IMR-90 (cell line): ENCODE data around the gene RNF19B. TPM values are rescaled to one million over a fixed set of nuclear protein-coding genes. Genes with fewer than 3 reads are reported as not detected.
A peak's percentile ranks its signal among the peaks of the same experiment; 100 is the strongest.

Experiments
- ATAC-seq: fragments of 200-7000 bp; cut with Tn5 transposase; 2 replicates; pipeline ENCODE4 v1.9.1; 2020; ENCODE audit warnings: low read depth, mild to moderate bottlenecking, moderate library complexity
- BruUV-seq: library from RNA; stranded (reverse); fragments of 400-500 nt; replicated peaks from 2 replicates; lab custom pipeline; 2021; lab: Mats Ljungman, UMichigan
- CTCF ChIA-PET: fragments of 300-600 bp; formaldehyde crosslinking; extraction: SDS; loops from one replicate; lab custom pipeline; 2021; ENCODE audit warnings: antibody characterized with exemption; lab: Yijun Ruan, JAX
- POLR2A ChIA-PET: fragments of 300-600 bp; sonication (Branson Sonifier 250); formaldehyde crosslinking; loops from one replicate; lab custom pipeline; 2022; ENCODE audit warnings: antibody characterized with exemption; ENCODE audit not compliant: unreplicated experiment; lab: Charles Lee
- DNase-seq: peaks from one replicate; pipeline ENCODE4 v3.0.0; 2013
- H2AFZ ChIP-seq: replicated peaks from 2 replicates; pipeline ENCODE3; 2013; ENCODE audit warnings: low read length, mild to moderate bottlenecking; ENCODE audit not compliant: poor library complexity
- H2AK5ac ChIP-seq: 2 replicates; pipeline ENCODE4 v1.6.1; 2013; ENCODE audit warnings: low read depth, low read length, inconsistent platforms
- H2AK9ac ChIP-seq: replicated peaks from 2 replicates; pipeline ENCODE3; 2013; ENCODE audit warnings: mild to moderate bottlenecking, low read depth, low read length, moderate library complexity; ENCODE audit not compliant: poor library complexity
- H2BK120ac ChIP-seq: 2 replicates; pipeline ENCODE4 v1.6.1; 2013; ENCODE audit warnings: low read depth, low read length, inconsistent platforms
- H2BK15ac ChIP-seq: 3 replicates; pipeline ENCODE4 v1.6.1; 2013; ENCODE audit warnings: low read depth, low read length, inconsistent platforms
- H2BK20ac ChIP-seq: 2 replicates; pipeline ENCODE4 v1.6.1; 2013; ENCODE audit warnings: low read depth, mild to moderate bottlenecking, inconsistent platforms, low read length, moderate library complexity
- H2BK5ac ChIP-seq: 2 replicates; pipeline ENCODE4 v1.6.1; 2013; ENCODE audit warnings: mild to moderate bottlenecking, low read depth, low read length, inconsistent platforms; ENCODE audit not compliant: poor library complexity, severe bottlenecking
- H3K14ac ChIP-seq: replicated peaks from 2 replicates; pipeline ENCODE4 v1.6.1; 2013; ENCODE audit warnings: low read depth, low read length, inconsistent platforms
- H3K18ac ChIP-seq: 2 replicates; pipeline ENCODE4 v1.6.1; 2013; ENCODE audit warnings: low read depth, low read length, control low read depth
- H3K23ac ChIP-seq: 2 replicates; pipeline ENCODE4 v1.6.1; 2013; ENCODE audit warnings: low read depth, low read length, inconsistent platforms
- H3K27ac ChIP-seq: 2 replicates; pipeline ENCODE4 v1.5.1; 2013; ENCODE audit warnings: mild to moderate bottlenecking, control low read depth, low read length; ENCODE audit not compliant: insufficient read depth
- H3K27me3 ChIP-seq: 2 replicates; pipeline ENCODE4 v1.6.1; 2013; ENCODE audit warnings: low read length; ENCODE audit not compliant: control insufficient read depth, insufficient read depth
- H3K36me3 ChIP-seq: 2 replicates; pipeline ENCODE4 v1.6.1; 2013; ENCODE audit warnings: low read length, mixed read lengths; ENCODE audit not compliant: control insufficient read depth, insufficient read depth
- H3K4ac ChIP-seq: 2 replicates; pipeline ENCODE4 v1.6.1; 2013; ENCODE audit warnings: low read depth, low read length, inconsistent platforms
- H3K4me1 ChIP-seq: 2 replicates; pipeline ENCODE4 v1.6.1; 2013; ENCODE audit warnings: low read length, mixed read lengths; ENCODE audit not compliant: control insufficient read depth, insufficient read depth
- H3K4me2 ChIP-seq: 2 replicates; pipeline ENCODE4 v1.6.1; 2013; ENCODE audit warnings: low read depth, mild to moderate bottlenecking, control low read depth, low read length, moderate library complexity
- H3K4me3 ChIP-seq: 2 replicates; pipeline ENCODE4 v1.5.1; 2013; ENCODE audit warnings: low read depth, mild to moderate bottlenecking, control low read depth, low read length, moderate library complexity; ENCODE audit not compliant: insufficient read depth
- H3K56ac ChIP-seq: 2 replicates; pipeline ENCODE4 v1.6.1; 2013; ENCODE audit warnings: low read length, inconsistent platforms; ENCODE audit not compliant: insufficient read depth; ENCODE audit errors: extremely low read depth
- H3K79me1 ChIP-seq, 2 experiments: 2 replicates each; pipeline ENCODE4 v1.6.1; 2013; ENCODE audit warnings: low read length in 2 of 2, inconsistent platforms in 1 of 2, low read depth in 1 of 2
- H3K9ac ChIP-seq: 2 replicates; pipeline ENCODE4 v1.6.1; 2013; ENCODE audit warnings: low read depth, low read length, control low read depth
- H3K9me1 ChIP-seq: 2 replicates; pipeline ENCODE4 v1.6.1; 2013; ENCODE audit warnings: low read length, inconsistent platforms; ENCODE audit not compliant: insufficient read depth
- H3K9me3 ChIP-seq: 2 replicates; pipeline ENCODE4 v1.6.1; 2013; ENCODE audit warnings: low read length; ENCODE audit not compliant: control insufficient read depth, insufficient read depth
- H4K20me1 ChIP-seq: 2 replicates; pipeline ENCODE4 v1.6.1; 2013; ENCODE audit warnings: low read length, inconsistent platforms; ENCODE audit not compliant: insufficient read depth
- H4K5ac ChIP-seq: 2 replicates; pipeline ENCODE4 v1.6.1; 2013; ENCODE audit warnings: mild to moderate bottlenecking, low read depth, low read length, control low read depth
- H4K8ac ChIP-seq, 2 experiments: 2 replicates each; pipeline ENCODE4 v1.6.1; 2013; ENCODE audit warnings: low read depth in 2 of 2, low read length in 2 of 2, control low read depth in 1 of 2, inconsistent platforms in 1 of 2
- H4K91ac ChIP-seq: 2 replicates; pipeline ENCODE4 v1.6.1; 2013; ENCODE audit warnings: low read depth, low read length, inconsistent platforms; ENCODE audit not compliant: insufficient read depth
- BHLHE40 ChIP-seq: fragments of 150-350 bp; IDR thresholded peaks from 2 replicates; pipeline ENCODE4 v1.6.1; 2016; ENCODE audit warnings: mild to moderate bottlenecking, low read depth, low read length
- CEBPB ChIP-seq: IDR thresholded peaks from 2 replicates; pipeline ENCODE4 v1.6.1; 2012; ENCODE audit warnings: low read depth, low read length, improper control_type of control experiment
- CHD1 ChIP-seq: IDR thresholded peaks from 2 replicates; pipeline ENCODE4 v1.6.1; 2012; ENCODE audit warnings: low read depth, low read length, improper control_type of control experiment
- FOS ChIP-seq: fragments of 150-350 bp; IDR thresholded peaks from 2 replicates; pipeline ENCODE4 v1.6.1; 2016; ENCODE audit warnings: low read depth, low read length
- MAFK ChIP-seq: IDR thresholded peaks from 2 replicates; pipeline ENCODE4 v1.6.1; 2012; ENCODE audit warnings: low read depth, low read length, improper control_type of control experiment
- MAZ ChIP-seq: IDR thresholded peaks from 2 replicates; pipeline ENCODE4 v1.6.1; 2012; ENCODE audit warnings: low read depth, mild to moderate bottlenecking, low read length, improper control_type of control experiment, moderate library complexity, borderline replicate concordance
- MXI1 ChIP-seq: IDR thresholded peaks from 2 replicates; pipeline ENCODE4 v1.6.1; 2012; ENCODE audit warnings: low read depth, mild to moderate bottlenecking, low read length, moderate library complexity, borderline replicate concordance
- POLR2A ChIP-seq: IDR thresholded peaks from 2 replicates; pipeline ENCODE4 v1.6.1; 2012; ENCODE audit warnings: mild to moderate bottlenecking, low read depth, low read length
- RAD21 ChIP-seq: IDR thresholded peaks from 2 replicates; pipeline ENCODE4 v1.6.1; 2012; ENCODE audit warnings: low read length, improper control_type of control experiment
- RFX5 ChIP-seq: IDR thresholded peaks from 2 replicates; pipeline ENCODE4 v1.8.0; 2012; ENCODE audit warnings: low read depth, mild to moderate bottlenecking, low read length, moderate library complexity
- SMC3 ChIP-seq: fragments of 150-350 bp; IDR thresholded peaks from 2 replicates; pipeline ENCODE4 v1.6.1; 2016; ENCODE audit warnings: low read depth, mild to moderate bottlenecking, antibody characterized with exemption, low read length, moderate library complexity
- WGBS, 2 experiments: methylation state at CpG; one replicate each; pipeline versions ENCODE4 v1.1.5 to v1.1.7; 2013; ENCODE audit warnings: missing lambda C conversion rate in 2 of 2; ENCODE audit not compliant: insufficient read length in 1 of 2; ENCODE audit errors: extremely low coverage in 2 of 2; 5-methylcytosine and 5-hydroxymethylcytosine counted together
- dilution Hi-C: fragments of 300-500 bp; cut with HindIII; formaldehyde crosslinking; loops from one replicate; pipeline ENCODE4 v1.14.3; 2018; ENCODE audit warnings: low sequenced_read_pairs; ENCODE audit not compliant: unreplicated experiment
- in situ Hi-C: fragments of 300-500 bp; cut with MboI; formaldehyde crosslinking; loops from 3 replicates; pipeline ENCODE4 v1.14.3; 2019; ENCODE audit warnings: low sequenced_read_pairs, inconsistent platforms, mixed read lengths
- intact Hi-C: fragments of 100-400 bp; cut with micrococcal nuclease; formaldehyde crosslinking; loops from 2 replicates; pipeline ENCODE4 v1.10.0; 2022
- polyA plus RNA-seq, 3 experiments: library from polyadenylated mRNA; depleted of rRNA; stranded (reverse); fragments of >200 nt; gene quantifications; 2 replicates each; pipeline ENCODE4 v1.2.3, GENCODE V29; 2012; ENCODE audit warnings: low replicate concordance in 1 of 3
- total RNA-seq: library from RNA; depleted of rRNA; stranded (reverse); fragments of >200 nt; gene quantifications from 2 replicates; pipeline ENCODE4 v1.2.3, GENCODE V29; 2012
- TF ChIP-seq, protein P1 (sequence below): fragments of 150-350 bp; IDR thresholded peaks from 2 replicates; pipeline ENCODE4 v1.6.1; 2016; ENCODE audit warnings: low read depth, mild to moderate bottlenecking, low read length, moderate library complexity, borderline replicate concordance

Gene RNF19B
- total and polyA plus RNA-seq, 2 of the 4 experiments (the other 2 are of a cell fraction): 10.0 to 11.6 TPM

DNA sequence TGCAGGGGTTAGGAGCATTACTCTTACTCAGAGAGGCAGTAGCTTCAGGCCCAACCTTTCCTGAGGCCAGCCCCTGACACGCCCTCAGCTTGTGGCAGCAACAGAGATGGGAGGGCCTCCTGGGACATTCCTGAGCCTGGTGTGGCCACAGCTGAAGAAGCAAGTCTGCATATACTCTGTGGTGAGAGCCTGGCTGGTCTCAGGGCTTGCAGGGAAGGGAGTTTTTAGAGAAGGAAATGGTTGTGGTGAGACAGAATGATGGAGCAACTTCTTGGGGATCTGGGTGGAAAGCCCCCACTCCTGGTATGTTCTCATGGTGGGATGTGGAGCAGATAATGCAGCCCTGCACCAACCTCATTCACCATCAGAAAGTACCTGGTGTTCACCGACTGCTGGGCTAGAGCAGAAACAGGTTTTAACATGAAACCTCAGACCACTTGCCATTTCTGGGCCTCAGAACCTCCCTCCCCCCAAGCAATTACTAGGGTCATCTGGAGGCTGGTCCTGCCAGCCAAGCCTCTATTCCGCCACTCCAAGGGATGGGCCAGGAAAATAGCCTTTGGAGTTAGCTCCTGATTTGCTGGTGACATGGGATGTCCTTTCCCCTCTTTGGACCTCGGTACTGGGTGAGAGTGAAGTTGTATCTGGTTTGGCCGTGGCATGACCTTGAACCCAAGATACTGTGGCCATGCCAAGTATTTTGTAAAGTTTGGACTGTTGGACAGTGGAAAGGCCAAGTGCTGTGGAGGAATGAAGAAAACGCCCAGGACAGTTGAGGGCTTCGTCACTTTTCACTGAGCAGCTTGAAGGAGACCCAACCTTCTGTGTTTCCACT lies 28.1 kb upstream of the RNF19B start (continued):
- TF ChIP-seq, protein P1, sequence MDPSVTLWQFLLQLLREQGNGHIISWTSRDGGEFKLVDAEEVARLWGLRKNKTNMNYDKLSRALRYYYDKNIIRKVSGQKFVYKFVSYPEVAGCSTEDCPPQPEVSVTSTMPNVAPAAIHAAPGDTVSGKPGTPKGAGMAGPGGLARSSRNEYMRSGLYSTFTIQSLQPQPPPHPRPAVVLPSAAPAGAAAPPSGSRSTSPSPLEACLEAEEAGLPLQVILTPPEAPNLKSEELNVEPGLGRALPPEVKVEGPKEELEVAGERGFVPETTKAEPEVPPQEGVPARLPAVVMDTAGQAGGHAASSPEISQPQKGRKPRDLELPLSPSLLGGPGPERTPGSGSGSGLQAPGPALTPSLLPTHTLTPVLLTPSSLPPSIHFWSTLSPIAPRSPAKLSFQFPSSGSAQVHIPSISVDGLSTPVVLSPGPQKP: no peak

DNA sequence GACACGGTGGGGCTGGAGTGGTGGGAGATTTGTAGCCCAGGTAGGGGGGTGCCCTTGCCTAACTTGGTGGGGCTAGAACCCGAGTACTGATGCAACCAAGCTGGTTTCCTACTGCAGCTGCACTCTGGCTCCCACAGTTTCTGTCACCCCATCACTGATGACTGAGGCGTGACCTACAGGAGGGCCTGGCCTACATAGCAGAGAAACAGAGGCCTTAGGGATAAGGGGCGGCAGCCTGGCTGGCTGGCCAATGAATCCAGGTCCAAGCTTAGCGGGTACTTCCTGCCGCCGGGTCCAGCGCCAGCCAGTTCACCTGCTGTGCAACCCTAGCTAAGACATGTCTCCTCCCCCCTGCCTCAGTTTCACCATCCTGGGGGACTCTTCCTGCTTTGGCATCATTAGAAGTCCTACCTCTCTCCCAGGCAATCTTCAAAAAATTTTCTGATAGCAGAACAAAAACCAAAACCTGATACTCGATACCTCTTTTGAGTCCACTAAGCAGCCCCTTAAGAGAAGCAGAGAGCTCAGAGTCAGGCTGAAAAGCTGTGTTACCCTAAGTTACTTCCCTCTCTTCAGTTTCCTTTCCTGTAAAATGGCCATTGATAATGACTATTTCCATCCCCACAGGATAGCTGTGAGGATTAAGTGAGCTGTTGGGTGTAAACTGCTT lies 27.3 kb upstream of the RNF19B start:
- peak overlapping the region; percentile 49 for H2AK5ac ChIP-seq
- peak overlapping the region; percentile 29 for H2BK120ac ChIP-seq
- H4K8ac ChIP-seq: peak overlapping the region in 1 of 2 experiments; percentile 39; a peak in 2 of 4 replicates
- in situ Hi-C loops: no loop called here
- no peaks in the 10 kb centered on the region for H3K27me3 ChIP-seq
- ATAC-seq: no peak
- H3K4me2 ChIP-seq: no peak overlapping the region; the same call in 1 of the 2 replicates
- H3K18ac ChIP-seq: no peak overlapping the region
- H3K9ac ChIP-seq: no peak overlapping the region
- dilution Hi-C loops: no loop called here
- H3K36me3 ChIP-seq: no peaks in the 10 kb centered on the region
- no peak overlapping the region for H3K4me3 ChIP-seq
- H3K14ac ChIP-seq: no peak overlapping the region
- no peak overlapping the region for H2AK9ac ChIP-seq
- H4K5ac ChIP-seq: no peak overlapping the region
- peaks cover 28% of the 10 kb centered on the region for H3K9me1 ChIP-seq
- no peak overlapping the region for H3K23ac ChIP-seq
- no peak overlapping the region for H3K27ac ChIP-seq
- no peak overlapping the region for H3K56ac ChIP-seq
- peak overlapping the region; percentile 59 for H2AFZ ChIP-seq
- no peak overlapping the region; the same call in 2 of the 3 replicates for H2BK15ac ChIP-seq
- ChIA-PET POLR2A (no interaction called here), CTCF (interaction anchor here (0.6 to 1.6 kb wide), 4 partner anchors 9 to 59 kb away, joined by 3 read pairs; no protein-coding TSS in a partner anchor)
- H3K4me1 ChIP-seq: peaks cover 22% of the 10 kb centered on the region
- peak overlapping the region; percentile 7 for H3K4ac ChIP-seq
- 0 out of 2 replicates have a peak overlapping the region, but pooled peaks have one; percentile 19 for H4K91ac ChIP-seq
- DNase-seq: no peak
- no TSS peak for BruUV-seq
- peaks cover 4% of the 10 kb centered on the region for H4K20me1 ChIP-seq
- H3K79me1 ChIP-seq: no peaks in the 10 kb centered on the region
- intact Hi-C loops: no loop called here
- H2BK5ac ChIP-seq: peak overlapping the region; percentile 22
- H3K9me3 ChIP-seq: no peaks in the 10 kb centered on the region
- peak overlapping the region; percentile 2; the same call in 1 of the 2 replicates for H2BK20ac ChIP-seq
- WGBS, 2 experiments: 95% methylated on average over 4 of the region's 9 CpGs; no CpG with 5 or more reads in 1 of the 2 experiments
- no peak for TF ChIP-seq RFX5
- TF ChIP-seq BHLHE40: no peak
- TF ChIP-seq MAZ: no peak
- no peak for TF ChIP-seq SMC3
- no peak for TF ChIP-seq POLR2A
- no peak for TF ChIP-seq FOS
- no peak for TF ChIP-seq CEBPB
- no peak for TF ChIP-seq MXI1
- no peak for TF ChIP-seq RAD21
- TF ChIP-seq CHD1: no peak
- TF ChIP-seq MAFK: no peak
- TF ChIP-seq, protein P1: no peak
